Activated CD8-positive, alpha-beta T cell treated with anti-CD3 and anti-CD28 coated beads, Interleukin-2, amount 10 ng/mL, durations not matched to agents 7 days and 5 days (primary cell): ENCODE results near the gene HFE. TPM values are rescaled to one million over a fixed set of nuclear protein-coding genes. Genes with fewer than 3 reads are reported as not detected.

ENCODE experiments used
- ATAC-seq: fragments of 150-1000 bp; cut with Tn5 transposase; one replicate; pipeline ENCODE4 v1.10.0; 2021; ENCODE audit warnings: moderate library complexity
- CTCF ChIA-PET: fragments of 350-600 bp; sonication (Branson Sonifier 250); formaldehyde crosslinking; loops from one replicate; lab custom pipeline; 2021; ENCODE audit warnings: antibody characterized with exemption; lab: Charles Lee
- POLR2A ChIA-PET: fragments of 350-600 bp; sonication (Branson Sonifier 250); formaldehyde crosslinking; loops from one replicate; lab custom pipeline; 2021; ENCODE audit warnings: antibody characterized with exemption; lab: Charles Lee
- DNase-seq: peaks from one replicate; pipeline ENCODE4 v3.0.0-alpha.2; 2020
- H3K27ac Mint-ChIP-seq: one replicate; pipeline ENCODE4 v1.8.0; 2021; ENCODE audit warnings: mild to moderate bottlenecking, mixed read lengths
- H3K27me3 Mint-ChIP-seq: one replicate; pipeline ENCODE4 v1.8.0; 2021; ENCODE audit warnings: low read depth, mixed read lengths
- H3K36me3 Mint-ChIP-seq: one replicate; pipeline ENCODE4 v1.8.0; 2021; ENCODE audit warnings: low read depth, mixed read lengths
- H3K4me1 Mint-ChIP-seq: one replicate; pipeline ENCODE4 v1.8.0; 2021; ENCODE audit warnings: low read depth, mixed read lengths
- H3K4me3 Mint-ChIP-seq: one replicate; pipeline ENCODE4 v1.8.0; 2021; ENCODE audit warnings: mild to moderate bottlenecking, mixed read lengths
- H3K9me3 Mint-ChIP-seq: one replicate; pipeline ENCODE4 v1.8.0; 2022; ENCODE audit warnings: mixed read lengths; ENCODE audit not compliant: insufficient read depth
- total RNA-seq, 2 experiments: library from RNA; stranded (reverse); gene quantifications; one replicate each; pipeline ENCODE4 v1.2.3, GENCODE V29; 2021

Gene HFE
- total RNA-seq, 2 experiments from 2014 or later: 4.3 TPM

GRCh38 chr6:26094036-26094435, 6.8 kb downstream of the HFE start:
- H3K4me3 Mint-ChIP-seq: no peak overlapping the region
- H3K27me3 Mint-ChIP-seq: peaks cover 9% of the 10 kb centered on the region
- H3K9me3 Mint-ChIP-seq: no peaks in the 10 kb centered on the region
- CTCF ChIA-PET: interaction anchor here (1.1 to 20.4 kb wide), 5 partner anchors 9 to 31 kb away, joined by 3 to 741 read pairs (median 3); a partner anchor contains a TSS
- DNase-seq: no peak
- no peak for ATAC-seq
- H3K36me3 Mint-ChIP-seq: peaks cover 14% of the 10 kb centered on the region
- POLR2A ChIA-PET: interaction anchor here (0.6 to 3.6 kb wide), 9 partner anchors 10 to 63 kb away, joined by 3 to 21 read pairs (median 3); a partner anchor contains a TSS
- peaks cover 38% of the 10 kb centered on the region for H3K4me1 Mint-ChIP-seq
- no peak overlapping the region for H3K27ac Mint-ChIP-seq

GRCh38 chr6:26097268-26097875, 10.1 kb downstream of the HFE start:
- DNase-seq: peak; percentile 78
- Mint-ChIP-seq H3K27me3 (peaks cover 9% of the 10 kb centered on the region), H3K27ac (no peak overlapping the region), H3K36me3 (peaks cover 6% of the 10 kb centered on the region), H3K4me1 (peaks cover 16% of the 10 kb centered on the region), H3K9me3 (no peaks in the 10 kb centered on the region), H3K4me3 (no peak overlapping the region)
- CTCF ChIA-PET: interaction anchor here (0.6 to 20.4 kb wide), 24 partner anchors 10 to 72 kb away, joined by 3 to 741 read pairs (median 4); partner anchors contain the start of gene HFE
- POLR2A ChIA-PET: interaction anchor here (0.6 to 4.7 kb wide), 10 partner anchors 9 to 71 kb away, joined by 3 to 25 read pairs (median 6); a partner anchor contains a TSS
- ATAC-seq: peak; percentile 85

GRCh38 chr6:26103141-26103769, 16.0 kb downstream of the HFE start:
- ATAC-seq: peak; percentile 83
- POLR2A ChIA-PET: interaction anchor here (0.7 to 9.5 kb wide), 30 partner anchors 10 to 1763 kb away, joined by 3 to 261 read pairs (median 12); partner anchors contain the start of gene HFE
- Mint-ChIP-seq H3K4me3 (peak overlapping the region; percentile 85), H3K27ac (peak overlapping the region; percentile 98), H3K27me3 (peaks cover 2% of the 10 kb centered on the region), H3K36me3 (peaks cover 7% of the 10 kb centered on the region), H3K4me1 (peaks cover 26% of the 10 kb centered on the region), H3K9me3 (no peaks in the 10 kb centered on the region)
- CTCF ChIA-PET: interaction anchor here (0.8 to 20.4 kb wide), 6 partner anchors 9 to 59 kb away, joined by 3 to 741 read pairs (median 6); a partner anchor contains a TSS
- no peak for DNase-seq

- DNase-seq: peak; percentile 93
- Mint-ChIP-seq H3K9me3 (no peaks in the 10 kb centered on the region), H3K27me3 (peaks cover 2% of the 10 kb centered on the region), H3K4me1 (peaks cover 26% of the 10 kb centered on the region), H3K27ac (peak overlapping the region; percentile 98), H3K36me3 (peaks cover 7% of the 10 kb centered on the region), H3K4me3 (peak overlapping the region; percentile 85)
- ATAC-seq: peak; percentile 89
- POLR2A ChIA-PET: interaction anchor here (0.6 to 9.5 kb wide), 43 partner anchors 8 to 1763 kb away, joined by 3 to 261 read pairs (median 8); partner anchors contain the start of gene HFE
- CTCF ChIA-PET: interaction anchor here (0.7 to 20.4 kb wide), 10 partner anchors 11 to 72 kb away, joined by 3 to 741 read pairs (median 4); partner anchors contain the start of gene HFE
These were observed 16.7 kb downstream of the HFE start for GRCh38 chr6:26103770-26104456.

- Mint-ChIP-seq H3K4me3 (peak overlapping the region; percentile 85), H3K4me1 (peaks cover 26% of the 10 kb centered on the region), H3K9me3 (no peaks in the 10 kb centered on the region), H3K27ac (peak overlapping the region; percentile 98), H3K36me3 (peaks cover 7% of the 10 kb centered on the region), H3K27me3 (peaks cover 2% of the 10 kb centered on the region)
- DNase-seq (peak; percentile 53), ATAC-seq (peak; percentile 12)
- POLR2A ChIA-PET: interaction anchor here (0.6 to 9.5 kb wide), 39 partner anchors 8 to 1762 kb away, joined by 3 to 261 read pairs (median 9); partner anchors contain the start of gene HFE
- CTCF ChIA-PET: interaction anchor here (0.7 to 20.4 kb wide), 9 partner anchors 12 to 71 kb away, joined by 3 to 741 read pairs (median 3); partner anchors contain the start of gene HFE
These were observed 17.4 kb downstream of the HFE start for GRCh38 chr6:26104457-26105108.

- Mint-ChIP-seq H3K27me3 (peaks cover 2% of the 10 kb centered on the region), H3K27ac (peak overlapping the region; percentile 7), H3K4me1 (peaks cover 29% of the 10 kb centered on the region), H3K4me3 (peak overlapping the region; percentile 85), H3K36me3 (peaks cover 7% of the 10 kb centered on the region), H3K9me3 (no peaks in the 10 kb centered on the region)
- CTCF ChIA-PET: interaction anchor here (1.1 to 20.4 kb wide), 4 partner anchors 18 to 71 kb away, joined by 3 to 741 read pairs (median 6); a partner anchor contains a TSS
- POLR2A ChIA-PET: interaction anchor here (1.0 to 9.5 kb wide), 17 partner anchors 9 to 1761 kb away, joined by 3 to 261 read pairs (median 44); partner anchors contain the start of gene HFE
- no peak for ATAC-seq
- no peak for DNase-seq
These were observed 18.0 kb downstream of the HFE start for GRCh38 chr6:26105109-26105730.

- no peak overlapping the region for H3K27ac Mint-ChIP-seq
- no peaks in the 10 kb centered on the region for H3K9me3 Mint-ChIP-seq
- H3K36me3 Mint-ChIP-seq: peaks cover 7% of the 10 kb centered on the region
- ChIA-PET CTCF (interaction anchor here (2.2 kb wide), 1 partner anchor 18 kb away, joined by 9 read pairs; a partner anchor contains a TSS), POLR2A (interaction anchor here (1.0 to 9.5 kb wide), 8 partner anchors 19 to 129 kb away, joined by 3 to 261 read pairs (median 58); a partner anchor contains a TSS)
- DNase-seq (no peak), ATAC-seq (no peak)
- peaks cover 2% of the 10 kb centered on the region for H3K27me3 Mint-ChIP-seq
- H3K4me3 Mint-ChIP-seq: no peak overlapping the region
- peaks cover 29% of the 10 kb centered on the region for H3K4me1 Mint-ChIP-seq
These were observed 18.6 kb downstream of the HFE start for GRCh38 chr6:26105842-26106241.

- ChIA-PET CTCF (interaction anchor here (0.9 to 1.9 kb wide), 4 partner anchors 10 to 43 kb away, joined by 3 to 6 read pairs (median 4); a partner anchor contains a TSS), POLR2A (interaction anchor here (0.6 to 9.5 kb wide), 9 partner anchors 8 to 1024 kb away, joined by 3 to 261 read pairs (median 9); a partner anchor contains a TSS)
- H3K4me3 Mint-ChIP-seq: no peak overlapping the region
- H3K9me3 Mint-ChIP-seq: no peaks in the 10 kb centered on the region
- no peak for DNase-seq
- no peak overlapping the region for H3K27ac Mint-ChIP-seq
- H3K4me1 Mint-ChIP-seq: peaks cover 23% of the 10 kb centered on the region
- no peak for ATAC-seq
- H3K27me3 Mint-ChIP-seq: peaks cover 2% of the 10 kb centered on the region
- H3K36me3 Mint-ChIP-seq: peaks cover 7% of the 10 kb centered on the region
These were observed 20.7 kb downstream of the HFE start for GRCh38 chr6:26107935-26108334.

- Mint-ChIP-seq H3K4me1 (peaks cover 7% of the 10 kb centered on the region), H3K4me3 (no peak overlapping the region), H3K9me3 (no peaks in the 10 kb centered on the region), H3K27me3 (no peaks in the 10 kb centered on the region), H3K36me3 (peaks cover 2% of the 10 kb centered on the region), H3K27ac (no peak overlapping the region)
- no peak for DNase-seq
- CTCF ChIA-PET: interaction anchor here (1.2 to 1.9 kb wide), 3 partner anchors 12 to 84 kb away, joined by 3 to 6 read pairs (median 5); no protein-coding TSS in a partner anchor
- POLR2A ChIA-PET: interaction anchor here (0.7 to 9.5 kb wide), 6 partner anchors 15 to 124 kb away, joined by 3 to 261 read pairs (median 50); a partner anchor contains a TSS
- no peak for ATAC-seq
These were observed 22.5 kb downstream of the HFE start for GRCh38 chr6:26109772-26110171.

- H3K9me3 Mint-ChIP-seq: no peaks in the 10 kb centered on the region
- no peak for ATAC-seq
- peaks cover 23% of the 10 kb centered on the region for H3K4me1 Mint-ChIP-seq
- H3K27ac Mint-ChIP-seq: no peak overlapping the region
- DNase-seq: no peak
- peaks cover 4% of the 10 kb centered on the region for H3K36me3 Mint-ChIP-seq
- ChIA-PET CTCF (no interaction called here), POLR2A (interaction anchor here (0.9 to 4.5 kb wide), 7 partner anchors 9 to 103 kb away, joined by 3 to 67 read pairs (median 18); a partner anchor contains a TSS)
- no peaks in the 10 kb centered on the region for H3K27me3 Mint-ChIP-seq
- no peak overlapping the region for H3K4me3 Mint-ChIP-seq
These were observed 26.3 kb downstream of the HFE start for GRCh38 chr6:26113570-26113969.
